NT2/D1 (cell line): ENCODE data around the gene SMIM29.

Source experiments
- DNase-seq: peaks from one replicate; pipeline ENCODE4 v3.0.0-alpha.2; 2011; ENCODE audit warnings: low read depth, low spot score
- H3K27me3 ChIP-seq: 2 replicates; pipeline ENCODE4 v1.6.0; 2011; ENCODE audit warnings: mild to moderate bottlenecking; ENCODE audit not compliant: insufficient read length, insufficient read depth
- H3K36me3 ChIP-seq: 2 replicates; pipeline ENCODE4 v1.6.1; 2011; ENCODE audit warnings: mild to moderate bottlenecking, low read length, mixed read lengths; ENCODE audit not compliant: insufficient read depth, insufficient read length
- H3K4me1 ChIP-seq: 2 replicates; pipeline ENCODE4 v1.5.1; 2011; ENCODE audit not compliant: insufficient read depth, insufficient read length
- H3K4me3 ChIP-seq: 2 replicates; pipeline ENCODE4 v1.5.1; 2011; ENCODE audit warnings: low read depth; ENCODE audit not compliant: insufficient read length
- H3K9ac ChIP-seq: 2 replicates; pipeline ENCODE4 v1.6.0; 2011; ENCODE audit warnings: low read depth; ENCODE audit not compliant: insufficient read length
- H3K9me3 ChIP-seq: 2 replicates; pipeline ENCODE4 v1.5.1; 2011; ENCODE audit warnings: mild to moderate bottlenecking, low read length; ENCODE audit not compliant: insufficient read depth
- SUZ12 ChIP-seq: IDR thresholded peaks from 2 replicates; pipeline ENCODE4 v1.6.1; 2011; ENCODE audit not compliant: insufficient read length, insufficient read depth; ENCODE audit errors: extremely low read depth
- YY1 ChIP-seq: IDR thresholded peaks from 2 replicates; pipeline ENCODE4 v1.6.1; 2011; ENCODE audit not compliant: insufficient read length, insufficient read depth
- ZNF274 ChIP-seq: IDR thresholded peaks from 2 replicates; pipeline ENCODE4 v1.6.1; 2011; ENCODE audit warnings: mild to moderate bottlenecking, low read depth, low read length

SMIM29 gene

DNA sequence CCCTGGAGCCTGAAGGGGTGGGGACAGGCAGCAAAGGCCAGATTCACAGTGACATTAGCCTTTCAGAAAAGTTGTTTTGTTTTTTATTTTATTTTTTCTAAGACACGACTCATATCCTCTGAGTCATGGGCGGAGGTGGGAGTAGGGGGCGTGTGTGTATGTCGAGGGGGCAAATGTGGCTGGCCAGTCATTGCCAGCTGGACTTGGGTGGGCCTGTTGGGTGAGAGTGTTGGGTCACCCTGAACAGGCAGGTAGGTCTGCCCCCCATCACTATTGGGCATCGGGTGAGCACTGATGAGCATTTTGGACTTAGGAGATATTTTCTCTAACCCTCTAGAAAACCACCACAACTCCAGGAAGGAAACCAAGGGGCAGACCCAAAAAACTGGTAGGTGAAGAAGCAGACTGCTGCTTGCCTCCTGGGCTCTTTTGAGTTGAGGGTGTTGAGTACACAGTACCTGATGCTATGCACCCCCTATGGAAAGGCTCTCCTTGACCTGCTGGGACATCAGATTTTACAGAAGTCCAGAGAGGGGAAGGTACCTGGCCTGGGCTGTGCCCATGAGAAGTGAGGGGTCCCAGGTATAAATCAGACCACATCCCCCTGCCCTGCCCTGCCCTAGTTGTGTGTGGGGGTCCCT lies 5.6 kb downstream of the SMIM29 start:
- no peak for DNase-seq
- no peak for TF ChIP-seq SUZ12
- TF ChIP-seq ZNF274 = no peak
- TF ChIP-seq YY1 = no peak
- Histone ChIP-seq H3K9ac (peak overlapping the region; percentile 32), H3K4me3 (no peak overlapping the region), H3K27me3 (no peaks in the 10 kb centered on the region), H3K9me3 (no peaks in the 10 kb centered on the region), H3K36me3 (peaks cover 63% of the 10 kb centered on the region), H3K4me1 (peaks cover 19% of the 10 kb centered on the region)

DNA sequence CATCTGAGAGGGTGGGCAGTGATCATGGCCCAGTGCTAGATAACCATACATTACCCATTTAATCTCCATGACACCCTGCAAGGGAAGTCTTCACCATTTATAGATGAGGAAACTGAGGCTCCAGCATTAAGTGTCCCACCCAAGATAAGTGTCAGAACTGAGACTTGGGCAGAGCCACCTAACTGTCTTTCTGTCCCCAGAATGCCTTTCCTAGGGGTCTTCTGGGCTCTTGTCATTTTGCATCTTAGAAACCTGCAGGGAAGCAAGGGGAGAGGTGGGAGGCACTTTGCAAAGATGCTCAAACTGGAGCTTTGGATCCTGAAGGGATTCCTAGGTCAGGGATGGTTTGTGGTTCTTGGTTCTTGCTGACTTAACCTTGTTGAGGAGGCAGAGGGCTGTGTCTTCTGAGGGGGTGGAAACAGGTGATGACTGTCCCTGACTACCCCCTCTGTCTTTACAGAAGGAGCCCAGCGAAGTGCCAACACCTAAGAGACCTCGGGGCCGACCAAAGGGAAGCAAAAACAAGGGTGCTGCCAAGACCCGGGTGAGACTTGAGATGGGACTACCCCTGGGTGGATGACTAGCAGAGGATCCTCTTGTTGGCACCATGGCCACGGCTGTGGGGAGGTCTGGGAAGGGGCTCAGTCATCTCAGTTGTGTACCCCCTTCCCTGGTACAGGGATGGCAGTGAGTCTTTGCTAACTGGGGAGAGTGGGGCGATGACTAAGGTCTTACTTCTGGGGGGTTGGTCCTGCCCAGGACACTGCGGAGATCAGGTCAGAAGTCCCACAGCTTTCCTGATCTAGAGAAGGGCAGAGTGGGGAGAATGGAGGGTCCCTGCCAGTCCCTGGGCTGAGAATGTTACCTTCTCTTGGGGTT lies 6.3 kb downstream of the SMIM29 start:
- Histone ChIP-seq H3K9me3 (no peaks in the 10 kb centered on the region), H3K9ac (no peak overlapping the region), H3K4me1 (peaks cover 19% of the 10 kb centered on the region), H3K36me3 (peaks cover 70% of the 10 kb centered on the region), H3K4me3 (no peak overlapping the region), H3K27me3 (no peaks in the 10 kb centered on the region)
- TF ChIP-seq SUZ12 (no peak), ZNF274 (no peak), YY1 (no peak)
- DNase-seq = no peak

DNA sequence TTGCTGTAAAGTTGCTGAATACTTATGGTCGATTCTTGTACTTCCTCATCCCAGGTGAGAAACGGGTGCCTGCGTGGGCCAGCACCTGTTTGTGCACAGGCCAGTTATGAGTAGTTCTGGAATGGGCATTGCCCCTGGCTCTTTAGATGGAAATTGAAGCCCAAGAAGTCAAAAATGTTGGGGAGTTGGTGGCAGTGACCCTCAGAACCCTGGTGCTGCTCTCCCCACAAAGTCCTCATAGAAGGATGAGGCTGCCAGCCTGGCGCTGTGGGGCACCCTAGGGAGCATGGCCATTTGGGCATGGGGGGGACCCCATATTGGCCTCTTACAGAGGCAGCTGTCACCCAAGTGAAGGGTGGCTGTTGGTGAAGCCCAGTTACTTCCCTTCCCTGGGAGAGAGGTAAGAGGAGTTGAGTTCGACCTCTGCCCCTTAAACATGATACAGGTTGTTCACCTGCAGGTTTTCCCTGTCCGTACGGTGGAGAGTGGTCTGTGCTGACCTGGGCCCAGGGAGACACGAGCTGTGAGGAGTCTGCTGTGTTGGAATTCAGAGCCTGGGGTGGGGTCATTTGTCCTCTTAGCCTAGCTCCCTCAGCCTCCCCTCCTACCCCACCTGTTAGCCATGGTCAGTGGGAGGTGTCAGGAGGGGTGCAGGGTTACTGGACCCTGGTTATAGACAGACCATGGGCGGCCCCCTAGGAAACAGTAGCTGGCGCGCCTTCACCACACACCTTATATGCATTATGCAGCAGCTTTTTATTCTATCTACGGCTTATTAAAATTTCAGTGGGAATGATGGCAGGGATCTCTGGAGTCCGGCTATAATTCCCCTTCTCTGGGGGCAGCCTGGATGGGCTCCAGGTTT lies 7.2 kb downstream of the SMIM29 start:
- TF ChIP-seq ZNF274 (no peak), SUZ12 (no peak), YY1 (no peak)
- DNase-seq = no peak
- Histone ChIP-seq H3K27me3 (no peaks in the 10 kb centered on the region), H3K9ac (peak overlapping the region; percentile 51), H3K4me1 (peaks cover 14% of the 10 kb centered on the region), H3K4me3 (no peak overlapping the region), H3K9me3 (no peaks in the 10 kb centered on the region), H3K36me3 (peaks cover 66% of the 10 kb centered on the region)

DNA sequence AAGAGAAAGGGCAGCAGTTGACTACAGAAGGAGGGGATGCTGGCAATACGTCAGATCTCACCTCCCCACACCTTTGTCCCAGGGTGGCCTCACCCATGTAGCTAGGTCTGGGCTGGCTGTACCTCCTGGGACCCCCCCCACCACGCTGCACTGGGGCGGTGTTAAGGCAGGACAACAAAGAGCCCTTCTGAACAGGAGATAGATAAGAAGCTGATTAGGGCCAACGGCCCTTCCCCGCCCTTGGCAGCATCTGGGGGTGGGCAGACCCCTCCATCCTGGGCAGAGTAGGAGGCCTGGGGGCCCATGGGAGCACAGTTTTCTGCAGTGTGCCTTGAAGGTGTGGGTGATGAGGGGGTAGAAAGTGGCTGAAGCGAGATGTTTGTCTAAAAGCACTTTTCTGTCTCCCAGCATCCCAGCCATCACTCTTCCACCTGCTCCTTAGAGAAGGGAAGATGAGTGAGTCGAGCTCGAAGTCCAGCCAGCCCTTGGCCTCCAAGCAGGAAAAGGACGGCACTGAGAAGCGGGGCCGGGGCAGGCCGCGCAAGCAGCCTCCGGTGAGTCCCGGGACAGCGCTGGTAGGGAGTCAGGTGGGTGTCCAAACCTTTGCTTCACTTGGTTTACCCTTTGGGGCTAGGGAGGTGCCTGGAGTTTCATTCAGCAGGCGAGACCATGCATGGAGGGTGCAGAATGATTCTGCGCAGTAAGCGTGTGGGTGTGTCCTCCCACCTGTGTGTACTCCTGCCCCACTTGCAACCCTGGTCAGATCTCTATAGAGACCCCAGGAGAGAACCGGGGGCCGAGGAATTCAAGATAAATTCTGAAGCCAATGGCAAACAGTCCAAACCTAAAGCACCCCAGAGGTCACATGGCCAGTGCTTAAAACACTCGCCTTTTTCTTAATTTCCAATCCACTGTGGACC lies 8.2 kb downstream of the SMIM29 start:
- Histone ChIP-seq H3K27me3 (no peaks in the 10 kb centered on the region), H3K4me3 (peak overlapping the region; percentile 25), H3K9ac (peak overlapping the region; percentile 95), H3K4me1 (peaks cover 13% of the 10 kb centered on the region), H3K36me3 (peaks cover 63% of the 10 kb centered on the region), H3K9me3 (no peaks in the 10 kb centered on the region)
- DNase-seq = no peak
- TF ChIP-seq ZNF274 (no peak), SUZ12 (no peak)

DNA sequence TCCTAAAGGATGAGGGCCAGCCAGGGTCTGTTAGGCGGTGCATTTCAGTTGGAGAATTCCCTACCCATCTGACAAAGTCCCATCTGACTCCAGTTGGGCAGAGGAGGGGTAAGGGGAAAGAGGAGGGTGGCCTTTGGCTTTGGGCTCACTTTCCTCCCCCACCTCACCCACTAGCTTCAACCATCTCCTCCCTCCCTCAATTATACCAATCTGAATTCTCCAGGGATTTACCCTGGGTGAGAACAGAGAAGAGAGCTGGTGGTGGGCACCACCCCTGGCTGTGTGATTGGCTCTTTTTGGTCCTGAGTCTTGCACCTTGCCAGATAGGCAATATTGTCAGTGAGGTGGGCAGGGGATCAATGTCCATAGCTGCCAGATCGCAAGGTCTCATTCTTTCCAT lies 8.9 kb downstream of the SMIM29 start:
- Histone ChIP-seq H3K36me3 (peaks cover 63% of the 10 kb centered on the region), H3K4me1 (peaks cover 13% of the 10 kb centered on the region), H3K27me3 (no peaks in the 10 kb centered on the region), H3K9ac (peak overlapping the region; percentile 95), H3K9me3 (no peaks in the 10 kb centered on the region), H3K4me3 (peak overlapping the region; percentile 25)
- DNase-seq = no peak
- no peak for TF ChIP-seq ZNF274
- TF ChIP-seq YY1 = no peak
- TF ChIP-seq SUZ12 = no peak

DNA sequence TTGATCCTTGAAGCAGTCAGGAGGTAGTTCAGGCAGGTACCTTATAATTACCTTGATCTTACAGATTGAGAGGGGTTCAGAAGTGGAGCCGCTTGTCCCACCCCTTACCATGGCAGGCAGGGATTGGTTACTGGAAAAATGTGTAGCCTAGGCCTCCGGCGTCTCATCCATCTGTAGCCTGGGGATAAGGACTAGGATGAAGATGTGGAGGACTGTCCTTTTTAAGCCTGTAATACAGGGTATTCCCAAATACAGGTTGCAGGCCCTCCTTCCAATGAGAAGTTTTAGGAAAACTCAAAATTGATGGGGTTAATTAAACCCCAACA lies 9.3 kb downstream of the SMIM29 start:
- H3K27me3 ChIP-seq = no peaks in the 10 kb centered on the region
- H3K4me1 ChIP-seq = peaks cover 13% of the 10 kb centered on the region
- H3K9ac ChIP-seq = peak overlapping the region; percentile 95
- peaks cover 63% of the 10 kb centered on the region for H3K36me3 ChIP-seq
- H3K9me3 ChIP-seq = no peaks in the 10 kb centered on the region
- DNase-seq = no peak
- TF ChIP-seq YY1 = no peak
- no peak for TF ChIP-seq ZNF274
- no peak for TF ChIP-seq SUZ12
- H3K4me3 ChIP-seq = peak overlapping the region; percentile 80
